Ecto neural progenitor cell (in vitro differentiated cells): ENCODE measurements around the gene KRTAP9-1.
"Not testable (repeated sequence)": the region's sequence is repeated elsewhere in the genome, so short reads cannot be mapped to it uniquely, and the experiment has no call there.

Experiments
- DNase-seq: peaks from one replicate; pipeline ENCODE4 v3.0.0-alpha.2; 2018; ENCODE audit warnings: low spot score

The KRTAP9-1 gene

DNA sequence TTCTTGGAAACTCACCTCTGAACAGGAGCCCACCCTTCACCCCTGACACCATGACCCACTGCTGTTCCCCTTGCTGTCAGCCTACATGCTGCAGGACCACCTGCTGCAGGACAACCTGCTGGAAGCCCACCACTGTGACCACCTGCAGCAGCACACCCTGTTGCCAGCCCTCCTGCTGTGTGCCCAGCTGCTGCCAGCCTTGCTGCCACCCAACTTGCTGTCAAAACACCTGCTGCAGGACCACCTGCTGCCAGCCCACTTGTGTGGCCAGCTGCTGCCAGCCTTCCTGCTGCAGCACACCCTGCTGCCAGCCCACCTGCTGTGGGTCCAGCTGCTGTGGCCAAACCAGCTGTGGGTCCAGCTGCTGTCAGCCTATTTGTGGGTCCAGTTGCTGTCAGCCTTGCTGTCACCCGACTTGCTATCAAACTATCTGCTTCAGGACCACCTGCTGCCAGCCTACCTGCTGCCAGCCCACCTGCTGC lies at the start of gene KRTAP9-1:
Gene KRTAP9-1 (plus strand): TSS at position 51 of the 482 bp plus-strand sequence. CDS start 0 bp downstream, at position 51.
- not testable (repeated sequence) for DNase-seq

DNA sequence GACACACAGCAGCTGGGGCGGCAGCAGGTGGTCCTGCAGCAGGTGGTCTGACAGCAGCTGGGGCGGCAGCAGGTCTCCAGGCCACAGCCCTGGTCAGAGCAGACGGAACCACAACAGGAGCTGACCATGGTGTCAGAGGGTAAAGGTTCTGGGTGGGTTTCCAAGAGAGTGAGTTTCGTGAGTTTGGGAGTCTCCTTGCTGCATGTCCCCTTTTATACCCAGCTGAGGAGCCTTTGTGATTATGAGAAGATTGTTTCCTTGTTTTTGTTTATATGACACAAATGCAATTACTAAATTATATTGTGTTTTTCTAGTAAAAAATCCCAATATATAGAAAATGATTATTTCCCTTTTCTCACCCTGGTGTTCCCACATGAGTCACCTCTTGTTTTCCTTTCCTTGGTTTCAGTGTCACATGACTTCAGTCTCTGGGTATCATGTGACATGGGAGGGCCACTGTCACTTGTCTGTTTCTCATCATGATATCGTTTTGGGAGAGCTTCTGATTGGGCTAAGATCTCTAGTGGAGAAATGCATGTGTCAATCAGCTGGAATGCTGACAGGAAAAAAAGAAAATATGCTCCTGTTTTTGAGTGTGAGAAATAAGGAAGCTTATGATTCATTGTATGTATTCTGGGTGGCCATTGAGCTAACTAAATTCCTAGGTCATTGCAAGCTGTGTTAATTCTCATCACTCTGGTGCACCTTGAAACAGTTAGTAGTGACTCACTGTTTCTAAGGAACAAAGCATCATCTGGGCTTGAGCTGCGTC lies 49.1 kb upstream of the KRTAP9-1 start, which contains the start of gene KRTAP4-6:
Gene KRTAP4-6 (minus strand): TSS at position 185 of the 772 bp plus-strand sequence. CDS start 57 bp downstream, at position 128.
- DNase-seq: no peak

GRCh38 chr17:41141361-41141760 lies 48.3 kb upstream of the KRTAP9-1 start:
- no peak for DNase-seq

- DNase-seq: no peak
Observed at GRCh38 chr17:41144846-41145245, 44.8 kb upstream of the KRTAP9-1 start.

- no peak for DNase-seq
Observed at GRCh38 chr17:41145261-41145660, 44.4 kb upstream of the KRTAP9-1 start.

- DNase-seq: no peak
Observed at GRCh38 chr17:41147531-41148204, 42.0 kb upstream of the KRTAP9-1 start.

- not testable (repeated sequence) for DNase-seq
Observed at GRCh38 chr17:41148971-41149651, 40.6 kb upstream of the KRTAP9-1 start.

- no peak for DNase-seq
Observed at GRCh38 chr17:41149652-41149985, 40.1 kb upstream of the KRTAP9-1 start, which contains the start of gene KRTAP4-5. TSS of gene KRTAP4-5 (minus strand) at chr17:41149825. CDS start at chr17:41149767, 58 bp downstream.

- no peak for DNase-seq
Observed at GRCh38 chr17:41150026-41150425, 39.7 kb upstream of the KRTAP9-1 start.

DNA sequence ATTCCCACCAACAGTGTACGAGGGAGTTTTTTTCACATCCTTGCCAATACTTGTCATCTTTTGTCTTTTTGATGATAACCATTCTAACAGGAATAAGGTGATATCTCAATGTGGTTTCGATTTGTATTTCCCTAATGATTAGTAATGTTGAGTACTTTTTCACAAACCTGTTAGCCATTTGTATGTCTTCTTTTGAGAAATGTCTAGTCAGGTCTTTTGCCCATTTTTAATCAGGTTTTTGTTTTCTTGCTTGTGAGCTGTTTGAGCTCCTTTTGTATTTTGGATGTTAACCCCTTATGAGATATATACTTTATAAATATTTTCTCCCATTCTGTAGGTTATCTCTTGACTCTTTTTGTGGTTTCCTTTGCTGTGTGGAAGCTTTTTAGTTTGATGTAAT lies 38.2 kb upstream of the KRTAP9-1 start:
- no peak for DNase-seq

DNA sequence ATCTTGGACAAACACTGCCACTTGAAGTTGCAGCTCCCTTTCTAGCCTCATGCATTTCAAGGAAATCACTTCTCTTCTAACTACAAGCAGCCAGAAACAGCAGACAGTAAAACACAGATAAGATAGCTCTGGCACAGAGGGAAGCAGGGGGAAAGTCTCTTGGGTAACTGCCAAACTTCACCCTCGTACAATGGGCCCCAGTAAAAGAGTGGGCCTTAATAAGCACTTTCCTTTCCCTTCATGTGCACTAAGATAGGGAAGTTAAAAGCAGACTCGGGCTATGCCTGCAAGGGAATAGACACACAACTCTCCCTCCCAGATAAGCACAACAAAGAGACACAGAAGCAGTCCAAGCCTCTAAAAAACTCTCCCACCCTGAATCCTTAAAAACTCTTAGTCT lies 35.8 kb upstream of the KRTAP9-1 start:
- DNase-seq: no peak

GRCh38 chr17:41160190-41160589 lies 29.5 kb upstream of the KRTAP9-1 start:
- DNase-seq: not testable (repeated sequence)

- no peak for DNase-seq
Observed at GRCh38 chr17:41160648-41161047, 29.0 kb upstream of the KRTAP9-1 start, which contains the start of gene KRTAP4-4. TSS of gene KRTAP4-4 (minus strand) at chr17:41160748. CDS start at chr17:41160691, 57 bp downstream.

DNA sequence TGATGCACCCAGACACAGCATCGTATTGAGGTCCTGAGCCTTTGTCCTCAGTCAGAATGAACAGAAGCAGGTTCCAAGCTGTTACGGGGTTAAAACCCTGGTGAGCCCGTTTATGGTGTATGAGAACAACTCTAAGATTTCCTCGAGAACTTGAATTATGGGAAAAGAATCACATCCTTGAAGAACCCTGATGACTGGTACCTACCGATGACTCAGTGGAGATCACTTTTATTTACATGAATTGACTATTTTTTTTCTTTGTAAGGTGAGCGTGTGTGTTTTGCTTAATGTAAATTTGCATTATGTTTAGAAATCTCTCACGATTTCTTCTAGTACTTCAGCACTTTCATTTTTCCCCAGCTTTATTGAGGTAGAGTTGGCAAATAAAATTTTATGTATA lies 25.9 kb upstream of the KRTAP9-1 start:
- DNase-seq: no peak

DNA sequence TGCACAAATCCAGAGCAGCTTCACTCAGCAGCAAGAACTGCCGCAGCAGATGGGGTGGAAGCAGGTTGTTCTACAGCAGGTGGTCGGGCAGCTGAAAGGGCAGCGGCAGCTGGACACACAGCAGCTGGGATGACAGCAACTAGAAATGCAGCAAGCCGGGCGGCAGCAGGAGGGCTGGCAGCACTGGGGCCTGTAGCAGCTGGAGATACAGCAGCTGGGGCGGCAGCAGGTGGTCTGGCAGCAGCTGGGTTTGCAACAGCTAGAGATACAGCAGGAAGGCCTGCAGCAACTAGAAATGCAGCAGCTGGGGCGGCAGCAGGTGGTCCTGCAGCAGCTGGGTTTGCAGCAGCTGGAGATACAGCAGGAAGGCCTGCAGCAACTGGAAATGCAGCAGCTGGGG lies 22.1 kb upstream of the KRTAP9-1 start:
- no peak for DNase-seq

DNA sequence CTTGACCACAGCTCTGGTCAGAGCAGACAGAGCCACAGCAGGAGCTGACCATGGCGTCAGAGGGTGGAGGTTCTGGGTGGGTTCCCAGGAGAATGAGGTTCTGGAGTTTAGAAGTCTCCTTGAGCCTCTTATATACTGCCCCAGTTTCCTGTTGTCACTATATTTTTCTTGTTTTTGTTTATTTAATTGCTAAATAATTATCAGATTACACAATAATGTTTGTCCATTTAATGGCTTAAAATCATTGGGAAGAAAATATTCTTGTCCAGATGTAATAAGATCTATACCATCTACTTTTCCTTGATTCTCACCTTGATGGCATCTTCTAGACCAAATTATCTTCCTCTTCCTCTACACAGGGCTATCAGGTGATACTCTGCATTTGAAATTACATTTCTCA lies 21.6 kb upstream of the KRTAP9-1 start, which contains the start of gene KRTAP4-3:
Gene KRTAP4-3 (minus strand): TSS at position 101 of the 400 bp plus-strand sequence. CDS start 49 bp downstream, at position 52.
- DNase-seq: no peak

DNA sequence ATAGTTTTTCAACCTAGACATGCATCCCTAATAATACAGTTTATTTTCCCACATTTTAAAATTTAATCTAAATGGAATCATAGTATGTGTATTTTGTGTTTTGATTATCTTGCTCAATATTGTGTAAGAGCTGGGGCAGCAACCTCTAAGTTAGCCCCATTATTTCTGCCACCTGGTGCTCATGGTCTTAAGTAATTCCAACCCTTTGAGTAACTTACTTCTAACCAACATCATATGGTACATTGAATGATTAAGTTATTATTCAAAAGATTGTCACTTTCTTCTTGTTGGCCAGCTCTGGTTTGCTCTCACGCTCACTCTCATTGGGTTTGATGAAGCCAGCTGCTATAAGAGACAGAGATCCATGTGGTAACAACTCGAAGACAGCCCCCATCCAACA lies 17.8 kb upstream of the KRTAP9-1 start:
- DNase-seq: no peak

GRCh38 chr17:41176744-41177387 lies 12.8 kb upstream of the KRTAP9-1 start:
- no peak for DNase-seq

- no peak for DNase-seq
Observed at GRCh38 chr17:41177727-41178271, 11.9 kb upstream of the KRTAP9-1 start, which contains the start of gene KRTAP4-2. TSS of gene KRTAP4-2 (minus strand) at chr17:41178221. CDS start at chr17:41178164, 57 bp downstream.

- DNase-seq: no peak
Observed at GRCh38 chr17:41178341-41178740, 11.3 kb upstream of the KRTAP9-1 start.
